ENCODE measurements around the gene SHB.
"Not testable (repeated sequence)": the region's sequence is repeated elsewhere in the genome, so short reads cannot be mapped to it uniquely, and the experiment has no call there.

SHB gene

GRCh38 chr9:37965676-37966345 lies 103.2 kb downstream of the SHB start:
- DNase-seq, result not testable (repeated sequence)

GRCh38 chr9:37965116-37965515 lies 103.9 kb downstream of the SHB start:
- no peak for DNase-seq

- DNase-seq, result no peak
Observed at GRCh38 chr9:37964740-37965081, 104.3 kb downstream of the SHB start.

DNA sequence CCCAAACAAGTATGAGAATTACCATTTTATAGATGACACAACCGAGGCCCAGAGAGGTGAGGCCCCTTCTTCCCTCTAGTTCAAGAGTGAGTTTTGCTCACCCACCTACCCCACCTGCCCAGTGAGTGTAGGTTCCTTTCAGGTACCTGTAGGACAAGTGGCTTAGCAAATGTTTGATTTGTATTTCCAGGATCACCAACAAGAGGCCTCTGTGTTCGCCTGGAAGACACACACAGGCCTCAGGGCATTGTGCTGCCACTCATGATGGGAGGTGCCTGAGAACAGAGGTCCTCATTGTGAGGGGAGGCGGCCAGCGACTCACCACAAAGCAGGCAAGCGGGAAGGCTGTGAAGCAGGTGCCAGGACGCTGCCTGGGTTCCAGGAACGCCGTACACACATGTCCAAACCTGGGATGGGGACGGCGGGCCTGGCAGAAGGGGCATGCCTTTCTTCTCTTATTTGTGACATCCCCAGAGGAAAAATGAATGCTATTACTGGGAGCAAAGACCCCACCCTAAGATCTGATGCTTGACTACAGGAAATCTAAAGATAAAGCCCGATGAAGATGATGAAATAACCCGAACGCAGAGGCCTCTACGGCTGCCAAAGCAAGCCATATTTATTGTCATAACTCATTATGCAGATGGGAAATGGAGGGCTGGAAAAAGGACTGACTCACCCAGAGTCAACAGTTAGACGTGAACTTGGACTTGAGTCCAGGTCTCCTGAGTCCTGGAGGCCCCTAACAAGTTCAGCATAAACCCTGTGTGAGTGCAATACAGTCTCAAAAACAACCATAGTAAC lies 104.9 kb downstream of the SHB start:
- DNase-seq, result no peak

DNA sequence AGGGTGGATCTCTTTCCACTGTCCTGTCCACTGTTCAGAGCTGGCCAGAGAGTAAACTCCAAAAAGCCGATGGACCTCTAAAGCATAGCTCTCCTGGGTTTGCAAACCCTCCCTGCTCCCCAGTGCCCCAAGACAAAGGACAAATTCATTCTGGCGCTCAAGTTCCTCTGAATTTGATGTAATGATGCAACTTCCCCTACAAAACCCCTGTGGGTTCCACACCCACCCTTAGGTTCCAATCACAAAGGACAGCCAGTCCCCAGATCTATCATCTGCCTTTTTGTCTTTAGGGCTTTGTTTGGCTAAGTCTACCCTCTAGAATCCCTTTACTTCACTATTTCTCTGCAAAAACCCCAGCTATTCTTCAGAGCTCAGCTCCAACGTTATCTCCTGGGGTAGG lies 107.7 kb downstream of the SHB start:
- DNase-seq, result no peak

DNA sequence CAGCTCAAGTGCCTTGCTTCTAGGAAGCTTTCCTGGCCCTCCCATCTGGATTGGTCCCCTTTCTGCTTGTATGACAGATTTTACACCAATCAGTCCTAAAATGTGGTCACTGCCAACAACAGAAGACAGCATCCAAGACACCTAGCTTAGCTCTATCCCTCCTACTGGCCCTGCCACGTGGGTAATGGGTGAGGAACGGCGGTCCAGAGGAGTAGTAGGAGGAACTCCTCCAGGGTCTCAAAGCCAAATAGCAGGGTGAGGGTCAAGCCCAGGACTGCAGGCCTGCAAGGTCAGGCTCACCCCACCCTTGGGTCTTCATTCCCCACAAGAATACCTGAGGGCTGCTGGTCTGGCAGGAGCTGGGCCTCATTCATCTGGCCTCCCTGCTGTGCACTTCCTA lies 108.4 kb downstream of the SHB start:
- no peak for DNase-seq

DNA sequence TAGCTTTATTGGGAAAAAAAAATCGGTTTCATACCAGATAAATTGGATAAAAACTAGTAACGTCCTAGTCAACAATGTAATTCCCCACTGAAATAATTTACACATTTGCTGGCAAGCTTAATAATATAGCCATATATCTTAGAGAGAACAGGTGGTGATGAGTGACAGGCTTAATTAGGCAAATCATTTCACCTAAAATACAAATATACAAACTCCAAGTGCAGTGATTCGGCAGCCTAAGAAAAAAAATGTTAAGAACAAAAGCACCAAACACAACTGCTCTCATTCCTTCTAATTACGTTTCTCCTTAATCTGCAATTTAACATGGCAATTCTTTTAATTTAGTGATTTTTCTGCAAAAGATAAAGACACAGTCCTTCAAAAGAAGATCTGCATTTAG lies 109.1 kb downstream of the SHB start:
- no peak for DNase-seq

GRCh38 chr9:37958154-37958553 lies 110.9 kb downstream of the SHB start:
- DNase-seq, result no peak

DNA sequence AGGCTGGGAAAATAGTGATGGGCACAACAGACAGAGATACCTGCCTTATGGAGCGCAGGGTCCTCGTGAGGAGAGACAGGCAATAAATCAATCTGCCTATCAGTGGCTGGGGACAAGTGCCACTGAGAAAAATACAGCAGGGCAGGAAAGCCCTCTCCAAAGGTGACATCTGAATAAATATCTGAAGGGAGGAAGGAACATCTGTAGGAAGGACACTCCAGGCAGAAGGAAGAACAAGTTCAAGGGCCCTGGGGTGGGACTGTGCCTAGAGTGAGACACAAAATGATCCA lies 111.4 kb downstream of the SHB start:
- no peak for DNase-seq

DNA sequence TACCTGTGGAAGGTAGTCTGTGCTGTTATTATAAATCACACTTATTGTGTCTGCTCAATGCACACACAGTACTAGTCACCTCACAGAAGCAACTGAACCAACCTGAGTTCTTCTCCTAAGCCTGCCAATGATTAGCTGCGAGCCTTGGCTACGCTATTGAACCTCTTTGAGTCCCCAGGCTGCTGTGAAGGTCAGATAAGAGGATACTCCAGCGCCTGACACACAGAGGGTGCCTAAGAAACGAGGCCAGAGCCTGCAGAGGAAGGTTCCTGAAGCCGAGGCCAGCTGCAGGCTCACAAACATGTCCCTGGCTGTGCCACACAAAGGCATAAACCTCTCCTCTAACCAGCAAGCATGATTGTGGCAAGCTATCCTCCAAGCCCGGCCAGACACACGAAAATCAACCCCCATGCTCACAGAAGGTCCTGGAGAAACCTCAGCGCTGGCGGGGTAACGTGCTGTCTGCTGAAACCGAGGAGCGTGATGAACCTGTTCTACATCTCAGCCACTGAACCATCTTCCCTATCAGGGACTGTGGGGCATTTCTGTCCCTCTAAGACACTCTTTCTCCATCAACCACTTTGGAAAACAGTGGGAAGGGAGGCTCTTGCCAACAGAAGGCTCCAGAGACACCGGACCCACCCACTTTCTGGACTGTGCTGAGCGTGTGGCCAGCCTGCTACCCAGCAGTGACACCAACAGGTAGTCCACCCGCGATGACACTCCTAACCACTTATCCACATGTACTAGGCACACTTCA lies 111.9 kb downstream of the SHB start:
- DNase-seq, result no peak

- no peak for DNase-seq
Observed at GRCh38 chr9:37956423-37956820, 112.6 kb downstream of the SHB start.

GRCh38 chr9:37955781-37956422 lies 113.1 kb downstream of the SHB start:
- DNase-seq, result no peak

DNA sequence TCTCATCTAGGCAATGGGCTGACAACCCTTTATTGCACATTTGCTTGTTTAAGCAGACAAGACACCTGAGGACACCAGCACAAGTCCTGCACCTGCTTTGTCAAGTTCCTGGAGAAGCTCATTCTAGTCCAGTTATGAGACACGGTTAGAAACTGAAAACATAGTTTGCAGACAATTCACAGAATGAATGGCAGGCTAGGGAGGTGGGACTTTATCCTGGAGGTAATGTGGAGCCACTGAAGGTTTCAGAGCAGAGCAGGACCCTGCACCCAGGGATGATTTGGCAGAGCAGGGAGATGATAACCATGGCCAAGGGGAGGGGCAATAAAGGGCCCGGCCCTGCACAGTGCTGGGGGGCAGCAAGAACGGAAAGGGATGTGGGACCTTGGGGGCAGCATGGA lies 114.4 kb downstream of the SHB start:
- DNase-seq, result no peak

- peak; percentile 18 for DNase-seq
Observed at GRCh38 chr9:37953775-37954437, 115.1 kb downstream of the SHB start.

GRCh38 chr9:37953206-37953774 lies 115.7 kb downstream of the SHB start:
- no peak for DNase-seq

GRCh38 chr9:37952731-37953130 lies 116.3 kb downstream of the SHB start:
- no peak for DNase-seq

GRCh38 chr9:37951671-37952449 lies 117.2 kb downstream of the SHB start:
- DNase-seq, result no peak

GRCh38 chr9:37950561-37950960 lies 118.5 kb downstream of the SHB start:
- DNase-seq, result no peak

DNA sequence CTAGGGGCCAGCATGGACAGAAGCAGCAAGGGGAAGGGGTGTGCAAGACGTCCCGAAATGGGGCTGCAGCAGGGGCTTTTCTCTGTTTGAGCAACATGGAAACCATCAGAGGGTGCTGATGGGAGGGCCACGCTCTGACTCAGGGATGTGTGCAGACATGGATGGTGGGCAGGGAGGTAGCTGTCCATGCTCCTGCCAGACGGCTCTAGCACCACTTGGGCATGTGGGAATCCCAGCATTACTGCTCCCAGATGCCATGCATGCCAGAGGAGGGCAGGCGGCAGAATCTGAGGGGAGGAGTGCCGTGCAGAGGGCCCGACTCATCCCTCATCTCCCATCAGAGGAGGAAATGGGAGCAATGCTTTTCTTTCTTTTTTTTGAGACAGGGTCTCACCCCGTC lies 119.5 kb downstream of the SHB start:
- no peak for DNase-seq

DNA sequence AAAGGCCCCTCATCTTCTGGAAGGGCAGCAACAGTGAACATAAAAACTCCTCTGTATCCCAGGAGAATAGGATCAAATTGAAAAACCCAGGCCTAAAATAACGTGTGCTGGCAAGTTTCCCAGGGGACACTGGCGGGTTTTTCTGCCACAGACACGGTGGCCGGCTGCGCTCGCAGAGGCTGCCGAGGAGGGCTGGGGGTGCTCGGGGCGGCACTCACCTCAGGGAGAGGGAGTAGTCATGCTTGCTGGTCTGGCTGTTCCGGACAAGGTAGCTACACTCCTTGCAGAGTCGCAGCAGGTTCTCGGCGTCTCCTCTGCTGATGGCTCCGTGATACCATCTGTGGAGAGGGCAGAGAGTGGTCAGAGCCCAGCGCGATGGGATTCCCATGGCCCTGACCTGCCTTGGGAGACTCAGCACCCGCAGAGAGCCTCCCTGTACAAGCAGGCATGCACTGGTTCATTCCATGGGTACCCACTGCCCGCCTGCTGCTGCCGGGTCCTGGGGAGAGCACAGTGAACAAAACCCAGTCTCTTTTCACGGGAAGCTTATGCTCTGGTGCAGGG lies 120.5 kb downstream of the SHB start:
- no peak for DNase-seq

GRCh38 chr9:37947977-37948376 lies 121.0 kb downstream of the SHB start:
- no peak for DNase-seq

DNA sequence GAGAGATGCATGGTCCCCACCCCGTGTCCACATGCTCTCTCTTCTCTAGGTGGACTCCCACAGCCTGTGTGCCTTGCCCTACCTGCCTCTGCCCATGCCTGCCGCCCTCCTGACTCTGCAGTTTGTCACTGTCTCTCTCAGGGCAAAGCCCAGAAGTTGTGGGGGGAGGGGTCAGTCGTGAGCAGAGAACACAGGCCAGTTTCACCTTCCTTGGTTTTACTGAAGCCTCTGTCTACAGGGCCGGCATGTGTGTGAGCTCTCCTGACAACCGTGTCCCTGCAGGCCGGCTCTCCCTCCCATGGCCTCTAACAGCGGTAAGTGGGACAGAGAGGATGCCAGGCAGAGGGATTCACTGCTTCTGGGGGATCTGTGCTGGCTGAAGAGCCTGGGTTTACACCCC lies 121.6 kb downstream of the SHB start:
- DNase-seq, result no peak
